K562 (cell line): ENCODE data around the gene CRACR2B.

ENCODE experiments used
- ATF2 ChIP-seq: sonication (generic); formaldehyde crosslinking; IDR thresholded peaks from 2 replicates; pipeline ENCODE4 v1.8.1; 2022; ENCODE audit warnings: missing genetic modification reagents
- CTCF ChIP-seq, 3 experiments: IDR thresholded peaks in 2 of 3; conservative IDR thresholded peaks in 1 of 3; 2 replicates each; pipeline ENCODE4 v1.5.1; 2011 to 2012; ENCODE audit warnings: low read length in 3 of 3, mild to moderate bottlenecking in 3 of 3, control low read depth in 2 of 3, improper control_type of control experiment in 1 of 3, inconsistent platforms in 1 of 3, low read depth in 1 of 3, mixed read lengths in 1 of 3, moderate library complexity in 1 of 3; ENCODE audit not compliant: insufficient read depth in 2 of 3
- EGR1 ChIP-seq: fragments of 450-650 bp; conservative IDR thresholded peaks from 2 replicates; pipeline ENCODE4 v1.6.1; 2017; ENCODE audit warnings: mild to moderate bottlenecking
- EHMT2 ChIP-seq: fragments of 450-650 bp; IDR thresholded peaks from 2 replicates; pipeline ENCODE4 v1.6.1; 2018; ENCODE audit warnings: antibody characterized with exemption
- EP300 ChIP-seq: IDR thresholded peaks from 2 replicates; pipeline ENCODE4 v1.6.1; 2012; ENCODE audit warnings: low read length, improper control_type of control experiment
- EZH2 ChIP-seq: IDR thresholded peaks from 2 replicates; pipeline ENCODE4 v1.6.1; 2012; ENCODE audit warnings: low read depth, mild to moderate bottlenecking, inconsistent platforms, low read length, borderline replicate concordance
- FOXK1 ChIP-seq: sonication (generic); formaldehyde crosslinking; IDR thresholded peaks from 2 replicates; pipeline ENCODE4 v1.8.0; 2022; ENCODE audit warnings: missing genetic modification reagents, mild to moderate bottlenecking, borderline replicate concordance
- FOXP4 ChIP-seq: sonication (generic); formaldehyde crosslinking; IDR thresholded peaks from 2 replicates; pipeline ENCODE4 v1.8.0; 2022; ENCODE audit warnings: mild to moderate bottlenecking, missing genetic modification reagents, borderline replicate concordance
- MNT ChIP-seq, 2 experiments: fragments of 450-650 bp; conservative IDR thresholded peaks; 2 replicates each; pipeline ENCODE4 v1.6.1; 2017; ENCODE audit warnings: mild to moderate bottlenecking in 2 of 2, moderate library complexity in 2 of 2
- MXI1 ChIP-seq: IDR thresholded peaks from 2 replicates; pipeline ENCODE4 v1.6.1; 2011; ENCODE audit warnings: low read depth, mild to moderate bottlenecking, improper control_type of control experiment, low read length
- TCF3 ChIP-seq: sonication (generic); formaldehyde crosslinking; IDR thresholded peaks from 2 replicates; pipeline ENCODE4 v1.4.0; 2020; ENCODE audit warnings: mild to moderate bottlenecking, missing genetic modification reagents
- ZNF347 ChIP-seq: fragments of 450-650 bp; formaldehyde crosslinking; IDR thresholded peaks from 2 replicates; pipeline ENCODE4 v1.4.0; 2020; ENCODE audit warnings: low read depth, mild to moderate bottlenecking, moderate library complexity

- TF ChIP-seq EHMT2 (no peak), CTCF (IDR thresholded peaks at IDR 0.05 in 2 of 3, conservative IDR thresholded peaks at IDR 0.05 in 1 of 3; ENCODE audit: insufficient read depth in 2 of 3, low read depth in 1 of 3, low read length in 3 of 3) (no peak), ATF2 (CRISPR knock-in tag) (no peak), EGR1 (no peak), MNT (conservative IDR thresholded peaks at IDR 0.05) (no peak), EP300 (no peak), FOXP4 (CRISPR knock-in tag) (no peak), EZH2 (no peak), FOXK1 (CRISPR knock-in tag) (no peak), ZNF347 (CRISPR knock-in tag) (no peak), MXI1 (no peak), TCF3 (CRISPR knock-in tag) (no peak)
Observed at GRCh38 chr11:871472-871871, 43.8 kb downstream of the CRACR2B start.
